HG03139 (cell line): ENCODE data around the gene RDH14.
A peak's percentile ranks its signal among the peaks of the same experiment; 100 is the strongest.

ENCODE experiments used
- ATAC-seq: cut with Tn5 transposase; IDR thresholded peaks from one replicate; pipeline ENCODE4 v1.9.1; 2021; ENCODE audit not compliant: unreplicated experiment

The RDH14 gene

GRCh38 chr2:18566145-18566769 lies 5.8 kb upstream of the RDH14 start:
- ATAC-seq: no peak

- ATAC-seq: peak; percentile 0
Observed at GRCh38 chr2:18560797-18561085, 288 bp upstream of the RDH14 start.

GRCh38 chr2:18559531-18560030 lies 872 bp downstream of the RDH14 start:
- no peak for ATAC-seq

- no peak for ATAC-seq
Observed at GRCh38 chr2:18558458-18558857, 2.0 kb downstream of the RDH14 start.

- no peak for ATAC-seq
Observed at GRCh38 chr2:18557121-18557520, 3.3 kb downstream of the RDH14 start.

- no peak for ATAC-seq
Observed at GRCh38 chr2:18552351-18553077, 7.9 kb downstream of the RDH14 start.

GRCh38 chr2:18551623-18552022 lies 8.8 kb downstream of the RDH14 start:
- ATAC-seq: no peak

- no peak for ATAC-seq
Observed at GRCh38 chr2:18551169-18551568, 9.3 kb downstream of the RDH14 start.

GRCh38 chr2:18550433-18550832 lies 10.0 kb downstream of the RDH14 start:
- ATAC-seq: no peak

- no peak for ATAC-seq
Observed at GRCh38 chr2:18549083-18549482, 11.4 kb downstream of the RDH14 start.

GRCh38 chr2:18548621-18549020 lies 11.8 kb downstream of the RDH14 start:
- no peak for ATAC-seq

- no peak for ATAC-seq
Observed at GRCh38 chr2:18546567-18546966, 13.9 kb downstream of the RDH14 start.

- ATAC-seq: no peak
Observed at GRCh38 chr2:18545384-18545783, 15.1 kb downstream of the RDH14 start.

- ATAC-seq: no peak
Observed at GRCh38 chr2:18544171-18544570, 16.3 kb downstream of the RDH14 start.

GRCh38 chr2:18540872-18541271 lies 19.6 kb downstream of the RDH14 start:
- no peak for ATAC-seq

- no peak for ATAC-seq
Observed at GRCh38 chr2:18536697-18537096, 23.8 kb downstream of the RDH14 start.

- ATAC-seq: no peak
Observed at GRCh38 chr2:18536100-18536499, 24.4 kb downstream of the RDH14 start.

GRCh38 chr2:18531194-18531593 lies 29.3 kb downstream of the RDH14 start:
- no peak for ATAC-seq

GRCh38 chr2:18527822-18528221 lies 32.6 kb downstream of the RDH14 start:
- no peak for ATAC-seq

- ATAC-seq: no peak
Observed at GRCh38 chr2:18527326-18527725, 33.1 kb downstream of the RDH14 start.

GRCh38 chr2:18526429-18526828 lies 34.0 kb downstream of the RDH14 start:
- ATAC-seq: no peak

- no peak for ATAC-seq
Observed at GRCh38 chr2:18525852-18526251, 34.6 kb downstream of the RDH14 start.

- no peak for ATAC-seq
Observed at GRCh38 chr2:18525236-18525635, 35.2 kb downstream of the RDH14 start.
